Right lobe of liver (tissue), 4 donors: Measurements from ENCODE around the gene CPD.

Source experiments
- POLR2A ChIP-seq: fragments of 450-650 bp; IDR thresholded peaks from one replicate; pipeline ENCODE4 v1.6.1; 2017; ENCODE audit warnings: antibody characterized with exemption, mild to moderate bottlenecking
- TF ChIP-seq, protein P1 (sequence below), 4 donors: fragments of 200-600 bp in 3 of 4; fragments of 450-650 bp in 1 of 4; IDR thresholded peaks; one replicate each; pipeline versions ENCODE4 v1.5.1 to v1.8.0; 2016 to 2022; ENCODE audit warnings: antibody characterized with exemption in 4 of 4, mild to moderate bottlenecking in 2 of 4
- donor health status: DM: no; HTN: no; CAD: no.
- donor health status: DM: no; HTN: no; CAD: no.
- donor health status: DM: no; HTN: yes; CAD: no.

DNA sequence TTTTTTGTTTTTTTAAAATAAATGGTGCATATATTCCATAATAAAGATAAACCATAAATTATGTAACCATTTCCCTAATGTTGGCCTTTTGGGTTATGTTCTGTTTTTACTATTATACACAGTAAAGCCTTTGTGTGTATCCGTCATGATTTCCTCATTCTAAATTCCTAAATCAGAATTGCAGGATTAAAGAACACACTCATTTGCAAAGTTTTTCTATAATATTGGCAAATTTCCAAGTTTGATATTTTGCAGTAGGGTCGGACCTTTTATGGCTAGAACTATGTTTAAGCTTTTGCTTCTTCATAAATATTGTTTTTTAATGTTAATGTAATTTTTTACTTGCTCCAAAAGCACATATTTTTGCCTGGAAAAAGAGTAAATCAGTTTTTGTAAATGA lies 115.1 kb downstream of the CPD start:
- TF ChIP-seq POLR2A: no peak
- TF ChIP-seq, protein P1, sequence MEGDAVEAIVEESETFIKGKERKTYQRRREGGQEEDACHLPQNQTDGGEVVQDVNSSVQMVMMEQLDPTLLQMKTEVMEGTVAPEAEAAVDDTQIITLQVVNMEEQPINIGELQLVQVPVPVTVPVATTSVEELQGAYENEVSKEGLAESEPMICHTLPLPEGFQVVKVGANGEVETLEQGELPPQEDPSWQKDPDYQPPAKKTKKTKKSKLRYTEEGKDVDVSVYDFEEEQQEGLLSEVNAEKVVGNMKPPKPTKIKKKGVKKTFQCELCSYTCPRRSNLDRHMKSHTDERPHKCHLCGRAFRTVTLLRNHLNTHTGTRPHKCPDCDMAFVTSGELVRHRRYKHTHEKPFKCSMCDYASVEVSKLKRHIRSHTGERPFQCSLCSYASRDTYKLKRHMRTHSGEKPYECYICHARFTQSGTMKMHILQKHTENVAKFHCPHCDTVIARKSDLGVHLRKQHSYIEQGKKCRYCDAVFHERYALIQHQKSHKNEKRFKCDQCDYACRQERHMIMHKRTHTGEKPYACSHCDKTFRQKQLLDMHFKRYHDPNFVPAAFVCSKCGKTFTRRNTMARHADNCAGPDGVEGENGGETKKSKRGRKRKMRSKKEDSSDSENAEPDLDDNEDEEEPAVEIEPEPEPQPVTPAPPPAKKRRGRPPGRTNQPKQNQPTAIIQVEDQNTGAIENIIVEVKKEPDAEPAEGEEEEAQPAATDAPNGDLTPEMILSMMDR (IDR thresholded peaks at IDR 0.05): no peak
